Psoas muscle (tissue), 8 donors: ENCODE data around the gene NT5C2. TPM values are rescaled to one million over a fixed set of nuclear protein-coding genes. Genes with fewer than 3 reads are reported as not detected.
"Not testable (repeated sequence)": the region's sequence is repeated elsewhere in the genome, so short reads cannot be mapped to it uniquely, and the experiment has no call there.

ENCODE experiments used
- ATAC-seq, 4 donors: fragments of 200-7000 bp; cut with Tn5 transposase; one replicate each; pipeline ENCODE4 v1.9.1; 2020; ENCODE audit warnings: moderate library complexity in 3 of 4, mild to moderate bottlenecking in 2 of 4
- DNase-seq, 2 donors: peaks; one replicate each; pipeline ENCODE4 v3.0.0-alpha.2; 2020
- H3K27ac ChIP-seq: fragments of 200-600 bp; one replicate; pipeline ENCODE4 v1.8.0; 2022
- H3K27me3 ChIP-seq, 3 donors: fragments of 200-600 bp in 1 of 3; one replicate each; pipeline versions ENCODE4 v1.6.1 to v1.8.0; 2013 to 2022; ENCODE audit warnings: low read length in 2 of 3, mild to moderate bottlenecking in 2 of 3, moderate library complexity in 1 of 3; ENCODE audit not compliant: insufficient read depth in 3 of 3
- H3K36me3 ChIP-seq, 2 donors: fragments of 200-600 bp in 1 of 2; one replicate each; pipeline versions ENCODE4 v1.6.1 to v1.8.0; 2013 to 2022; ENCODE audit warnings: low read depth in 1 of 2, mild to moderate bottlenecking in 1 of 2, moderate library complexity in 1 of 2; ENCODE audit not compliant: insufficient read depth in 1 of 2
- H3K4me1 ChIP-seq: fragments of 200-600 bp; one replicate; pipeline ENCODE4 v1.8.0; 2022
- H3K4me3 ChIP-seq: fragments of 200-600 bp; one replicate; pipeline ENCODE4 v1.8.0; 2022; ENCODE audit warnings: mild to moderate bottlenecking
- H3K9me3 ChIP-seq: fragments of 200-600 bp; one replicate; pipeline ENCODE4 v1.8.0; 2022
- WGBS, 3 donors: extraction: QIAGEN DNeasy Blood & Tissue Kit; methylation state at CpG; one replicate each; pipeline versions ENCODE4 v1.1.6 to v1.1.7; 2013; 5-methylcytosine and 5-hydroxymethylcytosine counted together
- intact Hi-C, 2 donors: fragments of 100-400 bp; cut with DNase I; formaldehyde crosslinking; loops; one replicate each; pipeline versions ENCODE4 v1.11.0 to v1.14.2; 2022
- polyA plus RNA-seq, 3 donors: library from polyadenylated mRNA; stranded (reverse); fragments of 200-250 nt; gene quantifications; one replicate each; pipeline ENCODE4 v1.2.3, GENCODE V29; 2013
- total RNA-seq, 4 donors: library from RNA; stranded (reverse); fragmentation: NEBNext Ultra II Directional in 2 of 4; extraction: Animal tissue kit (Norgen Biotek cat#: 25700) in 2 of 4; gene quantifications; one replicate each; pipeline versions ENCODE4 v1.2.1 to v1.2.4, GENCODE V29; 2021 to 2023
- TF ChIP-seq, protein P1 (sequence below): fragments of 200-600 bp; IDR thresholded peaks from one replicate; pipeline ENCODE4 v1.8.0; 2022; ENCODE audit warnings: antibody characterized with exemption
- donor health status: healthy with polysubstance abuse.
- donor health status: DM: no; HTN: no; CAD: no; lungs with moderate emphysema.
- donor health status: Bipolar disorder and iron deficiency.
- donor health status: healthy.
- donor health status: DM: yes; HTN: yes; CAD: no.
- donor health status: DM: no; HTN: no; CAD: no.
- donor health status: DM: no; HTN: no; CAD: no.
- donor health status: DM: yes; HTN: yes; CAD: no.

Gene NT5C2
- total and polyA plus RNA-seq, 7 donors: 17.8 to 94.6 (median 64.5) TPM

DNA sequence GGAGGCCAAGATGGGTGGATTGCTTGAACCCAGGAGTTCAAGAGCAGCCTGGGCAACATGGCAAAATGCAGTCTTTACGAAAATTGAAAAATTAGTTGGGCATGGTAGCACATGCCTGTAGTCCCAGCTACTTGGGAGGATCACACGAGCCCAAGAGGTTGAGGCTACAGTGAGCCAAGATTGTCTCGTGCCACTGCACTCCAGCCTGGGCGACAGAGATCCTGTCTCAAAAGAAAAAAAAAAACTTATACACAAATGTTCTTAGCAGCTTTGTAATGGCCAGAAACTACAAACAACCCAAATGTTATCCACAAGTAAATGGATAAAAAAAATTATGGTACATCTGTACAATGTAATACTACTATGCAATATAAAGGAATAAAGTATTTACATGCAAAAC lies 12.6 kb downstream of the NT5C2 start:
- WGBS, 3 donors: 41 to 50% (median 42%) methylated on average over 4 of the region's 4 CpGs
- no peaks in the 10 kb centered on the region for H3K27me3 ChIP-seq
- DNase-seq (no peak), ATAC-seq (no peak)
- peaks cover 2 to 52% of the 10 kb centered on the region in 2 donors for H3K36me3 ChIP-seq
- intact Hi-C loops: loop anchor here in 1 of 2 donors (2.0 kb wide), 1 partner anchor 36 kb away; no protein-coding TSS in a partner anchor
- no peaks in the 10 kb centered on the region for H3K9me3 ChIP-seq
- H3K27ac ChIP-seq: peak overlapping the region; percentile 67
- TF ChIP-seq, protein P1, sequence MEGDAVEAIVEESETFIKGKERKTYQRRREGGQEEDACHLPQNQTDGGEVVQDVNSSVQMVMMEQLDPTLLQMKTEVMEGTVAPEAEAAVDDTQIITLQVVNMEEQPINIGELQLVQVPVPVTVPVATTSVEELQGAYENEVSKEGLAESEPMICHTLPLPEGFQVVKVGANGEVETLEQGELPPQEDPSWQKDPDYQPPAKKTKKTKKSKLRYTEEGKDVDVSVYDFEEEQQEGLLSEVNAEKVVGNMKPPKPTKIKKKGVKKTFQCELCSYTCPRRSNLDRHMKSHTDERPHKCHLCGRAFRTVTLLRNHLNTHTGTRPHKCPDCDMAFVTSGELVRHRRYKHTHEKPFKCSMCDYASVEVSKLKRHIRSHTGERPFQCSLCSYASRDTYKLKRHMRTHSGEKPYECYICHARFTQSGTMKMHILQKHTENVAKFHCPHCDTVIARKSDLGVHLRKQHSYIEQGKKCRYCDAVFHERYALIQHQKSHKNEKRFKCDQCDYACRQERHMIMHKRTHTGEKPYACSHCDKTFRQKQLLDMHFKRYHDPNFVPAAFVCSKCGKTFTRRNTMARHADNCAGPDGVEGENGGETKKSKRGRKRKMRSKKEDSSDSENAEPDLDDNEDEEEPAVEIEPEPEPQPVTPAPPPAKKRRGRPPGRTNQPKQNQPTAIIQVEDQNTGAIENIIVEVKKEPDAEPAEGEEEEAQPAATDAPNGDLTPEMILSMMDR: no peak
- no peak overlapping the region for H3K4me3 ChIP-seq
- H3K4me1 ChIP-seq: peaks cover 61% of the 10 kb centered on the region

DNA sequence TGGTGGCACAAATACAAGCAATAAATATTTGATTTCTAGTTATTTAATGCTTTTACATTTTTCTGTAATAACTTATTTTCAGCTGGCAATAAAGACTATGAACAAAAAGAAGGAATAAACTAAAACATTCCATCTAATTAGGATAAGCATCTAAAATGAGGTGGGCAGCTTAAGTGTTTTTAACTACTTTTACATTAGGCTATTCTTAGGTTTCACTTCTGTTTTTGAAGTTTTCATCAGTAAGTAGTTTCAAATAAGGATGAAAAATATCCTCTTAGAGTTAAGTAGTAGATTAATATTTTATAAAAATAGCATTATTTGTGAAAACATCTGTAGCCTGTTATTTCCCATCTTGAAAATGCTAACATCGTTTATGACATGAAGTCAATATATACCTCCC lies 15.9 kb downstream of the NT5C2 start:
- Histone ChIP-seq H3K4me1 (peaks cover 31% of the 10 kb centered on the region), H3K4me3 (no peak overlapping the region), H3K27ac (peak overlapping the region; percentile 18), H3K27me3 (no peaks in the 10 kb centered on the region), H3K9me3 (no peaks in the 10 kb centered on the region), H3K36me3 (peaks cover 2 to 85% of the 10 kb centered on the region in 2 donors)
- TF ChIP-seq, protein P1: no peak
- intact Hi-C loops: no loop called here
- DNase-seq: no peak
- no peak for ATAC-seq
- 47 to 77% (median 65%) methylated on average over 1 of the region's 1 CpG for WGBS, 3 donors

DNA sequence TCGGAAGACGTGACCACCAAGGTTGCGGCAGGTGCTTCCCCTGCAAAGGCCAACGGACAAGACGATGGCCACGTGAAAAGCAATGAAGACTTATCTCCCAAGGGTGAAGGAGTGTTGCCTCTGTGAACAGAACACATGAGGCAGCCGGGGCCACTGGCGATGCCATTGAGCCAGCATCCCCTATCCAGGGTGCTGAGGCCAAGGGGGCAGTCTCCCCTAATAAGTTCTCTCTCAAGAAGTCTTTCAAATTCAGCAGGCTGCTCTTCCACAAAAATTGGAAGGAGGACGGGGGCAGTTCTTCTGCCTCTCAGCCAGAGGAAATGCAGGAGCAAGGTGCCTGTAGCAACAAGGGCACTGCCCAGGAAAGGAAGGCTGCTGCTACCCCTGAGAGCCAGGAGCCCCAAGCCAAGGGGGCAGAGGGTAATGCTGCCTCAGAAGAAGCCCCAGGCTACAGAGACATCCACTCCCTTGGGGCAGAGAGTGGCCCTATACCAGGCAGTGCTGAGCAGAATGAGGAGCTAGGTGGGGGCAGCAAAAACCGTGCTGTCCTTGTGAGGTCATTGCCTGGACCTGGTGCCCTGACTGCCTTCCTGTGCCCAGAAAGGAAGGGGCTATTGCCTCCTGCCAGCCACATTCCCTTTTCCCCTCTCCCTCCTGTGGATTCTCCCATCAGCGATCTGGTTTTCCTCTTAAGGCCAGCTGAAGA lies 17.3 kb downstream of the NT5C2 start:
- no peaks in the 10 kb centered on the region for H3K27me3 ChIP-seq
- no peak overlapping the region for H3K27ac ChIP-seq
- 75 to 86% (median 82%) methylated on average over 11 of the region's 11 CpGs for WGBS, 3 donors
- no peak overlapping the region for H3K4me3 ChIP-seq
- intact Hi-C loops: no loop called here
- no peak for DNase-seq
- H3K9me3 ChIP-seq: no peaks in the 10 kb centered on the region
- ATAC-seq: peak in 2 of 4 donors; percentile 19 to 41
- peaks cover 2 to 95% of the 10 kb centered on the region in 2 donors for H3K36me3 ChIP-seq
- H3K4me1 ChIP-seq: peaks cover 24% of the 10 kb centered on the region
- TF ChIP-seq, protein P1: no peak

DNA sequence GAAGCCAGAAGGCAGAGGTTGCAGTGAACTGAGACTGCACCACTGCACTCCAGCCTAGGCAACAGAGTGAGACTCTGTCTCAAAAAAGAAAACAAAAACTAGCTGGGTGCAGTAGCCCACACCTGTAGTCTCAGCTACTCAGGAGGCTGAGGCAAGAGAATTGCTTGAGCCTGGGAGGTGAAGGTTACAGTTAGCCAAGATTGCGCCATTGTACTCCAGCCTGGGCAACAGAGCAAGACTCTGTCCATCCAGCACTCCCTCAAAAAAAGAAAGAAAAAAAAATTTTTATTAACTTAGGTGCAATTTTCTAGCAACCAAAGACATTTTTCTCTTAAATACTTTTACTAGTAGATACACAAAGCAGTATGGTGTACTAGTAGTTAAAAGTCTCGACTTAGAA lies 18.7 kb downstream of the NT5C2 start:
- H3K27me3 ChIP-seq, DNase-seq, ATAC-seq, H3K4me3 ChIP-seq, H3K9me3 ChIP-seq, H3K27ac ChIP-seq, intact Hi-C loops: not testable (repeated sequence)
- peaks cover 0 to 95% of the 10 kb centered on the region in 2 donors for H3K36me3 ChIP-seq
- H3K4me1 ChIP-seq: peaks cover 15% of the 10 kb centered on the region
- 95 to 97% (median 96%) methylated on average over 2 of the region's 2 CpGs for WGBS, 3 donors

DNA sequence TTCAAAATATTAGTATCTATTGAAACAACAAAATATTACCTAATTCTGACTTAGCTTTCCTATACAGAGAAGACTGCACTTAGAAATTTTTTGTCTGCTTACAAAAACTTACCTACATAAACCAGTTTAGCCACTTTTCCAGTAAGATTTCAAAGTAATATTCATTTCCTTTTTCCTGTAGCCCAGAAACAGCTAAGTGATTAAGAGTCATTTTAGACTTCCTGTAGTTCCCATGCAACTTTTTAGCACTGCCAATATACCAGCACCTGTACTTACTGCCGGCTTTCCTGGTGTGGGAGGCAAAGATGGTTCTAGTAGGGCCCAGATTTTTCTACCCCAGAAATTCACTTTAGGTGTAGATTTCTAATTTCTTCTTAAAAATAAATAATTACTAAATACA lies 21.8 kb downstream of the NT5C2 start:
- H3K36me3 ChIP-seq: peaks cover 0 to 98% of the 10 kb centered on the region in 2 donors
- ATAC-seq: no peak
- H3K27me3 ChIP-seq: no peaks in the 10 kb centered on the region
- H3K9me3 ChIP-seq: no peaks in the 10 kb centered on the region
- no peak overlapping the region for H3K4me3 ChIP-seq
- WGBS, 3 donors: 59 to 90% (median 66%) methylated on average over 1 of the region's 1 CpG
- TF ChIP-seq, protein P1: no peak
- intact Hi-C loops: no loop called here
- H3K27ac ChIP-seq: peak overlapping the region; percentile 27
- H3K4me1 ChIP-seq: peaks cover 8% of the 10 kb centered on the region
- DNase-seq: no peak
